HUES6 (cell line): ENCODE data around the gene TMEM151A.
"Not testable (repeated sequence)": the region's sequence is repeated elsewhere in the genome, so short reads cannot be mapped to it uniquely, and the experiment has no call there.

Source experiments
- H3K27ac ChIP-seq: 2 replicates; pipeline ENCODE4 v1.7.0; 2013; ENCODE audit warnings: low read depth, mild to moderate bottlenecking, low read length, inconsistent platforms
- H3K27me3 ChIP-seq: 2 replicates; pipeline ENCODE4 v1.6.1; 2013; ENCODE audit warnings: low read length; ENCODE audit not compliant: control insufficient read depth, insufficient read depth
- H3K36me3 ChIP-seq: 2 replicates; pipeline ENCODE4 v1.6.1; 2013; ENCODE audit warnings: low read length; ENCODE audit not compliant: control insufficient read depth, insufficient read depth
- H3K4me1 ChIP-seq: 2 replicates; pipeline ENCODE4 v1.6.1; 2013; ENCODE audit warnings: low read length; ENCODE audit not compliant: control insufficient read depth, insufficient read depth
- H3K4me3 ChIP-seq: 2 replicates; pipeline ENCODE4 v1.5.1; 2013; ENCODE audit warnings: low read depth, low read length
- H3K9ac ChIP-seq: one replicate; pipeline ENCODE4 v1.6.1; 2013; ENCODE audit warnings: mild to moderate bottlenecking, low read length
- H3K9me3 ChIP-seq: 2 replicates; pipeline ENCODE4 v1.6.1; 2013; ENCODE audit warnings: low read depth, low read length; ENCODE audit not compliant: control insufficient read depth, insufficient read depth

TMEM151A gene

DNA sequence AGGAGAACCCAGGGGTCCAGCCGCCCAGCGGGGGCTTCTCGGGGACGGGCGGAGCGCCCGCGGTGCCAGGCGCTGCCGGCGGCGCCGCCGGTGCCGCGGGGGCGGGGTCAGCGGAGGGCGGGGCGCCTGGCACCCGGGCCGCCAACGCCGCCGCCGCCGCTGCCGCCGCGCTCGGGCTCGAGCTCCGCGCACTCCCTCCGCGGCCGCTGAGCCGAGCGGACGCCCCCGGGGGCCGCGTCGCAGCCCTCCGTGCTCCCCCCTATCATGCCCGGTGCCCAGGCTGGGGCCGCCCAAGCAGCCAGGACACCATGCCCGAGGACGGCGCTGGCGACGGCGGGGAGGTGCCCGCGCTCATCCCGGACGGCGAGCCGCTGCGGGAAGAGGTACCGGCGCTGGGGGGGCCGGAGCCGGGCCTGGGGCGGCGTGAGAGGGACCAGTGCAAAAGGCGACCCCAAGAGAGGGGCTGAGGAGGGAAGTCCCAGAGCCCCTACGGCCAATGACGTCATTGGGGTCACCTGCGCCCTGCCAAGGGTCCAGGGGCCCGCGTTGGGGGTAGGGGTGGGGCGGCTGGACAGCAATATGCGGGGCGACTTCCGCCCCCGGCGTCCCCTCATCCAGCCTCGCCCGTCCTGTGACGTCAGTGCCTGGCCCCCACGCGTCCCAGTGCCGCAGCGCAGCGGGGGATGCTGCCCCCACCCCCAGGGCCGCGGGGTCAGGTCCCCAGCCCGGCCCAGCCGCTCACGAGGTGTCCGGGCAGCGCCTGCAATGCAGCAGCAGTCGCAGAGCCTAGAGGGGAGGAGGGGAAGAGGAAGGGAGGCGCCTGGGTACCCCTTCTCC lies at the start of gene TMEM151A:
TMEM151A (plus strand) TSS at position 189 of the 837 bp plus-strand sequence; CDS start at position 309, 120 bp downstream.
- H3K9ac ChIP-seq, result no peak within 1 kb of the TSS
- peaks cover 50% of the 10 kb centered on the region for H3K27me3 ChIP-seq
- H3K27ac ChIP-seq, result no peak within 1 kb of the TSS
- peaks cover 13% of the 10 kb centered on the region for H3K4me1 ChIP-seq
- H3K4me3 ChIP-seq, result peak within 1 kb of the TSS; percentile 64
- H3K36me3 ChIP-seq, result no peaks in the 10 kb centered on the region
- H3K9me3 ChIP-seq, result no peaks in the 10 kb centered on the region

- Histone ChIP-seq H3K9ac (no peak overlapping the region), H3K4me1 (peaks cover 5% of the 10 kb centered on the region; the same call in 1 of the 2 replicates), H3K9me3 (no peaks in the 10 kb centered on the region), H3K27me3 (no peaks in the 10 kb centered on the region), H3K27ac (no peak overlapping the region), H3K4me3 (no peak overlapping the region), H3K36me3 (peaks cover 26% of the 10 kb centered on the region)
Measured at GRCh38 chr11:66242095-66242765, 49.5 kb upstream of the TMEM151A start.

DNA sequence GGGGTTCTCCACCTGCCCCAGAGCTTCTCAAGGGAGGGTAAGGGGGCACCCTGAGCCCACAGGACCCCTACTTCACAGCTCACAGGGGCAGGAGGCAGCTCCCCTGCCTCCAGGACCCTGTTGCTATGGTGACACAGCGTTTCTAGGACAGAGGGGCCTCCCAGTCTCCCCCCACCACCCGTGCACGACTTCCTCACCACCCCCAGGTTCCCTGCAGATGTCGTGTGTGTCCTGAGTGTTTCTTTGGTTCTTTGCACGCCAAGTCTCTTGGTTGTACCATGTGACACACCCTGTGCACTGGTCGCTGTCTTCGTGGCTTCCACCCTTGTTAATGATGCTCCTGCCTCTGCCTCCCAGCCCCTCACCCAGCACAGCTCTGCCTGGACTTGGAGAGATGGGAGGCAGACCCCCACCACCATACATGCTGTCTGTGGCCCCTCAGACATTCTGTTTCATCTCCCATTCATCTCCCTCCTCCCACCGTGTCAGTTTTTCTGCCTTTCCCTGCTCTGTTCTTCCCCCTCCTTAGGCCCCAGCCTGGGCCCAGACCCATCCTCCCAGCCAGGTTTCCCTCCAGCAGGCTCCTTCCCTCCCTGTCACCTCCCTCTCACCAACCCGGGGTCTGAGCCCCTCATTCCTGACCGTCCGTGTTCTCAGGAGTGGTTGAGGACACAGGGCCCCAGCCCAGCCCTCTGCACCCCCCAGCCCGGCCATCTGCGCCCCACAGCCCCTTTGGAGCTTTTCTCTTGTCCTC lies 47.7 kb upstream of the TMEM151A start:
- Histone ChIP-seq H3K9ac (peak overlapping the region; percentile 16), H3K36me3 (peaks cover 22% of the 10 kb centered on the region)

DNA sequence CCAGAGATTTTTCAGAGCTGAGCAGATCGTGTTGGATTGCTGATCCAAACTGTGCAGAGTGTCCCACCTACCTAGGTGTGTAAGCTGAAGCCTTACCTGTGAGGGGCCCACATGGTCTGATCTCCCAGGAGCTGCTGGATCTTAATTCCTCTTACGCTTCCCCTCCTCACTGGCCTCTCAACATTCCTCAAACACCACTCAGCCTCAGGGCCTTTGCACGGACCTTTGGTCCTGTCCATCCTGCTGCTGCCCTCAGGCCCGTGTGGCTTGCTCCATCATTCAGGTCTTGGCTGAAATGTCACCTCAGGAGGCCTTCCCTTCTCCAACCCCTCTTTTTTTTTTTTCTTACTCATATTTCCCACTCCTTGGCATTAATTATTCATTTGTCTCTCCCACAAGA lies 44.4 kb upstream of the TMEM151A start:
- Histone ChIP-seq H3K27me3 (no peaks in the 10 kb centered on the region), H3K9ac (no peak overlapping the region), H3K27ac (no peak overlapping the region), H3K4me3 (no peak overlapping the region), H3K4me1 (no peaks in the 10 kb centered on the region; the same call in 1 of the 2 replicates), H3K36me3 (peaks cover 9% of the 10 kb centered on the region), H3K9me3 (no peaks in the 10 kb centered on the region)

More for the DNA sequence above, 47.7 kb upstream of the TMEM151A start:
- peaks cover 5% of the 10 kb centered on the region; the same call in 1 of the 2 replicates for H3K4me1 ChIP-seq
- H3K27me3 ChIP-seq, result no peaks in the 10 kb centered on the region
- H3K9me3 ChIP-seq, result no peaks in the 10 kb centered on the region
- no peak overlapping the region for H3K27ac ChIP-seq
- H3K4me3 ChIP-seq, result no peak overlapping the region

- H3K4me1 ChIP-seq, result no peaks in the 10 kb centered on the region; the same call in 1 of the 2 replicates
- H3K27ac ChIP-seq, result no peak overlapping the region
- H3K9ac ChIP-seq, result no peak overlapping the region
- peaks cover 5% of the 10 kb centered on the region; the same call in 1 of the 2 replicates for H3K36me3 ChIP-seq
- H3K27me3 ChIP-seq, result no peaks in the 10 kb centered on the region
- no peak overlapping the region for H3K4me3 ChIP-seq
- H3K9me3 ChIP-seq, result no peaks in the 10 kb centered on the region
Measured at GRCh38 chr11:66247801-66248200, 43.9 kb upstream of the TMEM151A start.

DNA sequence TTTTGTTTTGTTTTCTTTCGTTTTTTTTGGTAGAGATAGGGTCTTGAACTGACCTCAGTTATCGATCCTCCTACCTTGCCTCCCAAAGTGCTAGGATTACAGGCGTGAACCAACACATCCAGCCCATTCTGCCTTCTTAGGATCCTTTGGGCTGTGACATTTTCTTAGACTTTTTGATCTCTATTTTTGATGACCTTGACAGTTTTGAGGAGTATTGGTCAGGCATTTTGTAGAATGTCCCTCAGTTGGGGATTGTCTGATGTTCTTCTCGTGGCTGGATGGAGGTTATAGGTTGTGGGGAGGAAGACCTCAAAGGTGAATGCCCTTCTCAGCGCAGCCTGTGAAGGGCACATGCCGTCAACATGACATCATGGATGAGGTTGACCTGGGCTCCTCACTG lies 42.8 kb upstream of the TMEM151A start:
- Histone ChIP-seq H3K27ac (no peak overlapping the region), H3K4me3 (no peak overlapping the region), H3K27me3 (no peaks in the 10 kb centered on the region), H3K4me1 (no peaks in the 10 kb centered on the region; the same call in 1 of the 2 replicates), H3K9ac (no peak overlapping the region), H3K36me3 (peaks cover 5% of the 10 kb centered on the region; the same call in 1 of the 2 replicates), H3K9me3 (no peaks in the 10 kb centered on the region)

DNA sequence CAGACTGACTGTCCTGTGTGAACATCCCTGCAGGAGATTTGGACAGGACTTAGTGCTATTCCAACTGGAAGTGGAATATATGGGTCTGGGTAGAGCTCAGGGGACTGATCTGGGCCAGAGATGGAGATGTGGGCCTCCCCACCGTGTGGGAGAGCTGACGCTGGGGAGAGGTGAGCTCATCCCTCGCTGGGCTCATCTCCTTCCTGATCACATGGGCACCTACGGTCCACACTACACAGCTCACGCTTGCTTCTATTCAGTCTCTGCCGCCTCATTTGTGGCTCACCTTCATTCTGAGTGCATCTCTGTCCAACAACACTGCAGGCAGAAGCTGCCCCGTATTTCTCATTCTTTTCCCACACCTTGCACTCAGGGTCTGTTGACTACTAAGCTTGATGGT lies 39.9 kb upstream of the TMEM151A start:
- H3K36me3 ChIP-seq, result peaks cover 5% of the 10 kb centered on the region; the same call in 1 of the 2 replicates
- H3K9me3 ChIP-seq, result no peaks in the 10 kb centered on the region
- no peak overlapping the region for H3K4me3 ChIP-seq
- H3K27me3 ChIP-seq, result no peaks in the 10 kb centered on the region
- H3K4me1 ChIP-seq, result peaks cover 6% of the 10 kb centered on the region; the same call in 1 of the 2 replicates
- H3K27ac ChIP-seq, result no peak overlapping the region
- H3K9ac ChIP-seq, result no peak overlapping the region

- not testable (repeated sequence) for H3K27me3 ChIP-seq, H3K4me1 ChIP-seq, H3K27ac ChIP-seq, H3K36me3 ChIP-seq, H3K4me3 ChIP-seq, H3K9ac ChIP-seq, H3K9me3 ChIP-seq
Measured at GRCh38 chr11:66253081-66253480, 38.6 kb upstream of the TMEM151A start.

- Histone ChIP-seq H3K27me3 (no peaks in the 10 kb centered on the region), H3K9ac (peak overlapping the region; percentile 85), H3K4me1 (peaks cover 7% of the 10 kb centered on the region; the same call in 1 of the 2 replicates), H3K36me3 (peaks cover 36% of the 10 kb centered on the region), H3K27ac (no peak overlapping the region), H3K9me3 (no peaks in the 10 kb centered on the region), H3K4me3 (peak overlapping the region; percentile 72)
Measured at GRCh38 chr11:66258473-66258893, 33.2 kb upstream of the TMEM151A start.

- no peak overlapping the region for H3K4me3 ChIP-seq
- peaks cover 43% of the 10 kb centered on the region for H3K36me3 ChIP-seq
- no peak overlapping the region for H3K9ac ChIP-seq
Measured at GRCh38 chr11:66259225-66259624, 32.5 kb upstream of the TMEM151A start.

More at GRCh38 chr11:66259225-66259624, 32.5 kb upstream of the TMEM151A start:
- no peaks in the 10 kb centered on the region for H3K27me3 ChIP-seq
- no peaks in the 10 kb centered on the region for H3K9me3 ChIP-seq
- peaks cover 7% of the 10 kb centered on the region; the same call in 1 of the 2 replicates for H3K4me1 ChIP-seq
- H3K27ac ChIP-seq, result no peak overlapping the region
